Subcutaneous abdominal adipose tissue (tissue), 5 donors: Measurements from ENCODE around the gene MRPL39.
A peak's percentile ranks its signal among the peaks of the same experiment; 100 is the strongest.

Source experiments
- H3K27ac ChIP-seq: one replicate; pipeline ENCODE4 v1.7.0; 2013; ENCODE audit warnings: low read depth, mild to moderate bottlenecking, inconsistent platforms, low read length, moderate library complexity
- H3K27me3 ChIP-seq, 5 donors: one replicate each; pipeline ENCODE4 v1.7.0; 2013; ENCODE audit warnings: low read length in 5 of 5, inconsistent platforms in 1 of 5; ENCODE audit not compliant: control insufficient read depth in 5 of 5, insufficient read depth in 4 of 5
- H3K36me3 ChIP-seq, 5 donors: one replicate each; pipeline ENCODE4 v1.7.0; 2013; ENCODE audit warnings: low read length in 5 of 5; ENCODE audit not compliant: control insufficient read depth in 5 of 5, insufficient read depth in 5 of 5
- H3K4me1 ChIP-seq, 5 donors: one replicate each; pipeline ENCODE4 v1.7.0; 2013; ENCODE audit warnings: low read length in 5 of 5, mild to moderate bottlenecking in 3 of 5, moderate library complexity in 1 of 5; ENCODE audit not compliant: control insufficient read depth in 5 of 5, insufficient read depth in 5 of 5
- H3K4me3 ChIP-seq, 5 donors: one replicate each; pipeline ENCODE4 v1.7.0; 2013; ENCODE audit warnings: low read length in 5 of 5, low read depth in 1 of 5
- H3K9ac ChIP-seq, 5 donors: one replicate each; pipeline ENCODE4 v1.7.0; 2013; ENCODE audit warnings: low read length in 5 of 5, mild to moderate bottlenecking in 4 of 5, moderate library complexity in 3 of 5
- H3K9me3 ChIP-seq, 5 donors: one replicate each; pipeline ENCODE4 v1.7.0; 2013; ENCODE audit warnings: low read length in 5 of 5; ENCODE audit not compliant: control insufficient read depth in 5 of 5
- donor health status: healthy.
- donor health status: healthy.
- donor health status: healthy.
- donor health status: healthy.
- donor health status: healthy.

The MRPL39 gene

DNA sequence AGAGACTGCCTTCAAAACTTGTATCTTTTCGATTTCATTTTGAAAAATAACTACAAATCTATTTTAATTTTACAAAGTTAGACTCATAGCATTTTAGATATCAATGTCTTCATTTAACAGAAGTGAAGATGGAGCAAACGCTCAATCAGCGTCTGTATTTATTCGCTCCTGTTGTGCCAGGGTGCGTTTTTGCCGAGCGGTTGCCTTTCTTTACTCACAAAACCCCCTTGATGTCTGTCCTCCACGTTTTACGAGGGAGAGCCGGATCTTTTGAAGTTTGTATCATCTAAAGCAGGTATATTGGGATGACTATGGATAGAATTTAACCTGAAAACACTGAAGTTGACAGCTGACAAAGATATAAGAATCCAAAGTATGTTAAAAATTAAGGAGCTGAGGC, 44.6 kb downstream of the MRPL39 start:
- peak overlapping the region; percentile 53 to 77 (median 72) for H3K4me3 ChIP-seq
- no peaks in the 10 kb centered on the region for H3K9me3 ChIP-seq
- H3K36me3 ChIP-seq: peaks cover 2 to 19% (median 14%) of the 10 kb centered on the region in 5 donors
- H3K27me3 ChIP-seq: no peaks in the 10 kb centered on the region
- H3K27ac ChIP-seq: no peak overlapping the region
- peak overlapping the region in 3 of 5 donors; percentile 62 to 70 (median 66) for H3K9ac ChIP-seq
- peaks cover 3 to 29% (median 18%) of the 10 kb centered on the region in 5 donors for H3K4me1 ChIP-seq

DNA sequence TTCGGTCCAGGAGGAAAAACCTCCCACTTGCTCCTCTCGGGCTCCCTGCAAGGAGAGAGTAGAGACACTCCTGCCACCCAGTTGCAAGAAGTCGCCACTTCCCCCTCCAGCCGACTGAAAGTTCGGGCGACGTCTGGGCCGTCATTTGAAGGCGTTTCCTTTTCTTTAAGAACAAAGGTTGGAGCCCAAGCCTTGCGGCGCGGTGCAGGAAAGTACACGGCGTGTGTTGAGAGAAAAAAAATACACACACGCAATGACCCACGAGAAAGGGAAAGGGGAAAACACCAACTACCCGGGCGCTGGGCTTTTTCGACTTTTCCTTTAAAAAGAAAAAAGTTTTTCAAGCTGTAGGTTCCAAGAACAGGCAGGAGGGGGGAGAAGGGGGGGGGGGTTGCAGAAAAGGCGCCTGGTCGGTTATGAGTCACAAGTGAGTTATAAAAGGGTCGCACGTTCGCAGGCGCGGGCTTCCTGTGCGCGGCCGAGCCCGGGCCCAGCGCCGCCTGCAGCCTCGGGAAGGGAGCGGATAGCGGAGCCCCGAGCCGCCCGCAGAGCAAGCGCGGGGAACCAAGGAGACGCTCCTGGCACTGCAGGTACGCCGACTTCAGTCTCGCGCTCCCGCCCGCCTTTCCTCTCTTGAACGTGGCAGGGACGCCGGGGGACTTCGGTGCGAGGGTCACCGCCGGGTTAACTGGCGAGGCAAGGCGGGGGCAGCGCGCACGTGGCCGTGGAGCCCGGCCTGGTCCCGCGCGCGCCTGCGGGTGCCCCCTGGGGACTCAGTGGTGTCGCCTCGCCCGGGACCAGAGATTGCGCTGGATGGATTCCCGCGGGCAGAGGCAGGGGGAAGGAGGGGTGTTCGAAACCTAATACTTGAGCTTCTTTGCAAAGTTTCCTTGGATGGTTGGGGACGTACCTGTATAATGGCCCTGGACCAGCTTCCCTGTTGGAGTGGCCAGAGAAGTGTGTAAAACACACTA, 45.3 kb downstream of the MRPL39 start:
- Histone ChIP-seq H3K27me3 (no peaks in the 10 kb centered on the region), H3K9ac (peak overlapping the region in 3 of 5 donors; percentile 62 to 70 (median 66)), H3K27ac (no peak overlapping the region)

DNA sequence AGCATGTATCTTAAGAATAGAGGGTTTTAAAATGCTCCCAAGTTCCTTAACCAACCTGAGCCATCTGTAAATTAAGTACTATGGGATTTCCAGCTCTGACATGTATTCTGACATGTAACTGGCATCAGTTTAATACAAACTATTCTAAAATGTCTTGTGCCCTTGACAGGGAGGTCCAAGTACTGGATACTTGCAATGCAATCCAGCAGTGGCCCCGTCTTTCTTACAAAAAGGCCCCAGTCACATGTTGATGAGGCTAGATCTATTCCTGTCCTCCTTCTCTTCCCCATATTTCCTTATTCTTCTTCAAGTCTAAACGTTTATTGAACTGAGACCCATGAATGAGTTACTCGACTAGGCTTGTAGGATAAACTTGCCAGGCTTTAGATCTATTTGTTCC, 46.4 kb downstream of the MRPL39 start:
- Histone ChIP-seq H3K27ac (peak overlapping the region; percentile 14), H3K4me3 (no peak overlapping the region), H3K4me1 (peaks cover 3 to 29% (median 18%) of the 10 kb centered on the region in 5 donors), H3K27me3 (no peaks in the 10 kb centered on the region), H3K9ac (no peak overlapping the region), H3K9me3 (no peaks in the 10 kb centered on the region), H3K36me3 (peaks cover under 1 to 8% (median 4%) of the 10 kb centered on the region in 5 donors)

More for the DNA sequence above, 45.3 kb downstream of the MRPL39 start:
- H3K36me3 ChIP-seq: peaks cover 2 to 15% (median 11%) of the 10 kb centered on the region in 5 donors
- no peaks in the 10 kb centered on the region for H3K9me3 ChIP-seq
- peak overlapping the region; percentile 68 to 78 (median 74) for H3K4me3 ChIP-seq
- H3K4me1 ChIP-seq: peaks cover 3 to 29% (median 18%) of the 10 kb centered on the region in 5 donors

DNA sequence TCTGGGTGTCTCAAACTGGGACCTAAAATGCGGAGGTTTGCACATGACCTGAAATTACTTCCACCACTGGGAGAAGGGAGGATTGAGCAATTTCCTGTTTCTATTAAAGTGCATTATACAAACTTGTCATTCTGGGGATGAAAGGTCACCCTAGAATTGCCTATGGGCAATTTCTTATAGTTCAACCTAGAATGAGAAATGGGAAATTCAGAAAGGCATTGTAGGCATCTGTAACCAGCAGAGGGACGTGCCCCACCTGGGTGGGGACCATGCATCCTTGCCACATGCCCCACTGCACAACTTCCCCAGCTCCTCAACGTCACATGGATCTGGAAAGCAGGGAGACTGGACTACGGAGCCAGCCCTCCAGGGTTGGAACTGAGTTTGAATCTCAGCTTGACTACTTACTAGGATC, 47.0 kb downstream of the MRPL39 start:
- Histone ChIP-seq H3K36me3 (peaks cover 0 to 1% (median 0%) of the 10 kb centered on the region in 5 donors), H3K9ac (no peak overlapping the region), H3K27ac (peak overlapping the region; percentile 14), H3K27me3 (no peaks in the 10 kb centered on the region), H3K4me3 (no peak overlapping the region), H3K4me1 (peaks cover 3 to 29% (median 18%) of the 10 kb centered on the region in 5 donors), H3K9me3 (no peaks in the 10 kb centered on the region)

DNA sequence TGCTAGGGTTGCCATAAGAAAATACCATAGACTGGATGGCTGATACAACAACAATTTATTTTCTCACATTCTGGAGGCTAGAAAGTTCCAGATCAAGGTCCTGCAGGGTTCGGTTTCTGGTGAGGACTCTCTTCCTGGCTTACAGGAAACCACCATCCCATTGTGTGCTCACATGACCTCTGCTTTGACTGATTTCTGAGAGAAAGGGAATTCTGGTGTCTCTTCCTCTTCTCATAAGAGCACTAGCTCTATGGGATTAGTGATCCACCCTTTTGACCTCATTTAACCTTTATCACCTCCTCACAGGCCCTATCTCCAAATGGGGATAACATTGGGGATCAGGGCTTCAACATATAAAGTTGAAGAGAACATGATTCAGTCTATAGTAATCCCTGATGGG, 47.5 kb downstream of the MRPL39 start:
- Histone ChIP-seq H3K9me3 (no peaks in the 10 kb centered on the region), H3K27me3 (no peaks in the 10 kb centered on the region), H3K4me3 (no peak overlapping the region), H3K27ac (no peak overlapping the region), H3K36me3 (no peaks in the 10 kb centered on the region), H3K9ac (no peak overlapping the region), H3K4me1 (peaks cover 3 to 29% (median 18%) of the 10 kb centered on the region in 5 donors)

DNA sequence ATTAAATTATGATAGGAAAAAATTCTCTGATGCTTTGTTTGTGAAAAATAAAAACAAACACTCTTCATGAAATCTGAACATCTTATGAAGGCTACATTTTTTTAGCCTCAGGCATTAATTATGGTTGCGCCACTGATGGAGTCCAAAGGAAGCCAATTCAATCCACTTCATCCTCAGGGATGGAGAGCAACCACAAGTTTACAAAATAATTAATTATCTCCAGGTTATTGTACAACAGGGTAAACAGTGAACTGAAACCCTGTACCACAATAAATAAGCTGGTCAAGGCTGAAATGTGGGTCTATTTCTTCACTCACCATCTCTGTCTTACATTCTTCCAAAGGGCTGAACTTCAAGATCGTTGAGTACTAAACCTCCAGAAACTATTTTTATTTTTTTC, 49.2 kb downstream of the MRPL39 start:
- Histone ChIP-seq H3K4me3 (no peak overlapping the region), H3K27ac (no peak overlapping the region), H3K36me3 (no peaks in the 10 kb centered on the region), H3K9me3 (no peaks in the 10 kb centered on the region), H3K27me3 (no peaks in the 10 kb centered on the region), H3K9ac (no peak overlapping the region), H3K4me1 (peaks cover 3 to 28% (median 18%) of the 10 kb centered on the region in 5 donors)

DNA sequence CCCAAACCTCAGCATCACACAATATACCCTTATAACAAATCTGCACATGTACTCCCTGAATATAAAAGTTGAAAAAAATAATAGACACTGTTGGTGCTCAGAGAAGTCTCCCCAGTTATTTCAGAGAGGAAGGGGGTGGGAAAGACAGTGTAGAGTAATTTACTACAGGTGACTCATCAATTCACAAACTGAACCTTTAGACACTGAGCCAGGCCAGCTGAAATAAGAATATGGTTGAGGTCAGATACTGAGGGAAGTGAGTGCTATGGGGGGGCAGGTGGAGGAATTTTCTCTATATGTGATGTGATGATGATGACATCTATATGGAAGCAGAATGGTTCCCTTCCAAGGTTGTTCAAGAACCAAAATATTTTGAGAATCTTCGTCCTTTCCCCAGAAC, 50.1 kb downstream of the MRPL39 start:
- Histone ChIP-seq H3K27ac (no peak overlapping the region), H3K9ac (no peak overlapping the region), H3K9me3 (no peaks in the 10 kb centered on the region), H3K4me1 (peaks cover 3 to 22% (median 12%) of the 10 kb centered on the region in 5 donors), H3K36me3 (no peaks in the 10 kb centered on the region), H3K27me3 (no peaks in the 10 kb centered on the region), H3K4me3 (no peak overlapping the region)

DNA sequence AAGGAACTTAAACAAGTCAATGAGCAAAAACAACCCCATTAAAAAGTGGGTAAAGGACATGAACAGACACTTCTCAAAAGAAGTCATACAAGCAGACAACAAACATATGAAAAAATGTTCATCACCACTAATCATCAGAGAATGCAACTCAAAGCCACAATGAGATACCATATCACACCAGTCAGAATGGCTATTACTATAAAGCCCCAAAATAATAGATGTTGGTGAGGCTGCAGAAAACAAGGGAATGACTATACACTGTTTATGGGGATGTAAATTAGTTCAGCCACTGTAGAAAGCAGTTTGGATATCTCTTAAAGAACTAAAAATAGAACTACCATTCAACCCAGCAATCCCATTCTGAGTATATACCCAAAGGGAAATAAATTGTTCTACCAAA, 51.2 kb downstream of the MRPL39 start:
- Histone ChIP-seq H3K27me3 (no peaks in the 10 kb centered on the region), H3K27ac (no peak overlapping the region)

DNA sequence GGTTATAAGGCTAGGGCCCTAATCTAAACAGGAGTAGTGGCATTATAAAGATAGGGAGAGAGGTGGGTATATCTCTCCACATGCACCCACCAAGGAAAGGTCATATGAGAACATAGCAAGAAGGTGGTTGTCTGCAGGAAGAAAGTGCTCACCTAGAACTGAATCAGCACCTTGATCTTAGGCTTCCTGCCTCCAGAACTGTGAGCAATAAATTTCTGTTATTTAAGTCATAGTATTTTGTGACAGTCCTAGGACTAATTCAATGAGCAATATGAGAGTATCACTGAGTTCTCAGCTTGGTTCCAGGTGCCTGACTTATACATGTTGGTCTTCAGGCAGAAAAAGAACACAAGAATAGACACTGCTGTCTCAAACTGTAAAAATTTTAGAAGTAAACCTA, 51.8 kb downstream of the MRPL39 start:
- H3K4me3 ChIP-seq: no peak overlapping the region

More for the DNA sequence above, 51.2 kb downstream of the MRPL39 start:
- H3K9ac ChIP-seq: no peak overlapping the region
- H3K4me1 ChIP-seq: peaks cover 0 to 15% (median 3%) of the 10 kb centered on the region in 5 donors
- H3K9me3 ChIP-seq: no peaks in the 10 kb centered on the region
- H3K4me3 ChIP-seq: no peak overlapping the region
- H3K36me3 ChIP-seq: no peaks in the 10 kb centered on the region

DNA sequence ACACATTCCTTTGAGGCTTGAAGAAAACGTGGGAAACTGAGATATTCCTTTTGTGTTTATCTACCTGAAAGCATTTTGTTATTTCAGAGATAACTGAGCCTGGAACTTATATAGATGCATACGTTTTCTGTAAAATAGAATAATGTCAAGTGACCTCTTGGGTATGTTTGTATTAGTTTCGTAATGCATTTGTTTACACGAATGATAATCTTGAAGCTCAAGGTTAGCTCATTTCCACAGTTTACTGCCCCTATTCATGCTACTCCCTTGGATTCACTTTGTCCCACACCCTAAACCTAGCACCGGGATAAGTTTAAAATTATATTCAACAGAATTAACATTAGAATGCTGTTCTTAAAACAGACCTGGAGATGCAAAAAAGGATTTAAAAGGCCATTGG, 54.4 kb downstream of the MRPL39 start:
- no peaks in the 10 kb centered on the region for H3K9me3 ChIP-seq
- no peak overlapping the region for H3K9ac ChIP-seq
- H3K4me3 ChIP-seq: no peak overlapping the region
- no peaks in the 10 kb centered on the region for H3K36me3 ChIP-seq
- no peak overlapping the region for H3K27ac ChIP-seq
- H3K4me1 ChIP-seq: no peaks in the 10 kb centered on the region
- no peaks in the 10 kb centered on the region for H3K27me3 ChIP-seq

More for the DNA sequence above, 51.8 kb downstream of the MRPL39 start:
- Histone ChIP-seq H3K36me3 (no peaks in the 10 kb centered on the region), H3K27ac (no peak overlapping the region), H3K4me1 (peaks cover 0 to 10% (median 3%) of the 10 kb centered on the region in 5 donors), H3K9ac (no peak overlapping the region), H3K27me3 (no peaks in the 10 kb centered on the region), H3K9me3 (no peaks in the 10 kb centered on the region)
